Stimulated activated CD4-positive, alpha-beta T cell treated with anti-CD3 and anti-CD28 coated beads, Interleukin-4, amount 100 ng/mL, for 24 hours (primary cell): ENCODE data around the gene PIK3R5.

ENCODE experiments used
- DNase-seq: peaks from one replicate; pipeline ENCODE4 v3.0.0-alpha.2; 2020

Gene PIK3R5

GRCh38 chr17:8849311-8850041, 116.0 kb downstream of the PIK3R5 start:
- no peak for DNase-seq

GRCh38 chr17:8847891-8848290, 117.6 kb downstream of the PIK3R5 start:
- DNase-seq, result no peak

GRCh38 chr17:8846768-8847211, 118.7 kb downstream of the PIK3R5 start:
- DNase-seq, result no peak

GRCh38 chr17:8844229-8845218, 121.0 kb downstream of the PIK3R5 start:
- no peak for DNase-seq

- no peak for DNase-seq
Observed at GRCh38 chr17:8843344-8843743, 122.2 kb downstream of the PIK3R5 start.

- DNase-seq, result no peak
Observed at GRCh38 chr17:8841844-8842243, 123.7 kb downstream of the PIK3R5 start.

GRCh38 chr17:8839410-8839935, 126.0 kb downstream of the PIK3R5 start:
- no peak for DNase-seq

- DNase-seq, result no peak
Observed at GRCh38 chr17:8838551-8839095, 126.9 kb downstream of the PIK3R5 start.

GRCh38 chr17:8837563-8838075, 127.9 kb downstream of the PIK3R5 start:
- no peak for DNase-seq

- no peak for DNase-seq
Observed at GRCh38 chr17:8836821-8837562, 128.5 kb downstream of the PIK3R5 start.

GRCh38 chr17:8835631-8836364, 129.7 kb downstream of the PIK3R5 start:
- DNase-seq, result no peak

GRCh38 chr17:8835106-8835505, 130.4 kb downstream of the PIK3R5 start:
- no peak for DNase-seq

- peak; percentile 17 for DNase-seq
Observed at GRCh38 chr17:8832711-8833352, 132.7 kb downstream of the PIK3R5 start.

GRCh38 chr17:8831234-8831849, 134.2 kb downstream of the PIK3R5 start:
- DNase-seq, result no peak

GRCh38 chr17:8830141-8830540, 135.4 kb downstream of the PIK3R5 start:
- DNase-seq, result no peak

GRCh38 chr17:8829036-8829941, 136.2 kb downstream of the PIK3R5 start:
- DNase-seq, result no peak
